DOHH2 (cell line): ENCODE measurements around the gene C1QTNF8.

ENCODE experiments used
- H3F3A ChIP-seq: fragments of 200-600 bp; sonication (generic), shearing (Covaris generic); 2 replicates; pipeline ENCODE4 v1.6.0; 2016; ENCODE audit warnings: antibody characterized with exemption, mild to moderate bottlenecking; ENCODE audit not compliant: control insufficient read depth, insufficient read depth
- H3K27ac ChIP-seq: fragments of 200-600 bp; sonication (generic); 2 replicates; pipeline ENCODE4 v1.5.1; 2014; ENCODE audit warnings: low read depth, mild to moderate bottlenecking, low read length, moderate library complexity
- H3K27me3 ChIP-seq: fragments of 200-600 bp; sonication (generic); 2 replicates; pipeline ENCODE4 v1.6.1; 2014; ENCODE audit warnings: mild to moderate bottlenecking, low read length, mixed read lengths; ENCODE audit not compliant: control insufficient read depth
- H3K36me3 ChIP-seq: fragments of 200-600 bp; sonication (generic); 2 replicates; pipeline ENCODE4 v1.6.1; 2014; ENCODE audit warnings: mild to moderate bottlenecking, low read length, moderate library complexity, mixed read lengths; ENCODE audit not compliant: control insufficient read depth
- H3K4me1 ChIP-seq: fragments of 200-600 bp; sonication (generic); 2 replicates; pipeline ENCODE4 v1.6.1; 2014; ENCODE audit warnings: mild to moderate bottlenecking, low read length, mixed read lengths; ENCODE audit not compliant: control insufficient read depth
- H3K4me2 ChIP-seq: fragments of 200-600 bp; sonication (generic); 2 replicates; pipeline ENCODE4 v1.6.0; 2014; ENCODE audit warnings: mild to moderate bottlenecking, low read length, moderate library complexity
- H3K4me3 ChIP-seq: fragments of 200-600 bp; sonication (generic); 2 replicates; pipeline ENCODE4 v1.5.1; 2014; ENCODE audit warnings: mild to moderate bottlenecking, low read length, mixed read lengths
- H3K79me2 ChIP-seq: fragments of 200-600 bp; sonication (generic); 2 replicates; pipeline ENCODE4 v1.6.1; 2014; ENCODE audit warnings: mild to moderate bottlenecking, low read length, mixed read lengths; ENCODE audit not compliant: control insufficient read depth
- H3K9me2 ChIP-seq: fragments of 200-600 bp; sonication (generic); replicated peaks from 2 replicates; pipeline ENCODE4 v1.6.1; 2014; ENCODE audit warnings: mild to moderate bottlenecking, low read length, mixed read lengths; ENCODE audit not compliant: control insufficient read depth
- H3K9me3 ChIP-seq: fragments of 200-600 bp; sonication (generic); 2 replicates; pipeline ENCODE4 v1.6.1; 2014; ENCODE audit warnings: antibody characterized with exemption, low read length, mixed read lengths; ENCODE audit not compliant: control insufficient read depth, insufficient read depth
- H4K20me1 ChIP-seq: fragments of 200-600 bp; sonication (generic); 2 replicates; pipeline ENCODE4 v1.6.0; 2014; ENCODE audit warnings: low read depth, mild to moderate bottlenecking, antibody characterized with exemption, low read length, moderate library complexity; ENCODE audit not compliant: control insufficient read depth, insufficient read depth
- EZH2phosphoT487 ChIP-seq: fragments of 200-600 bp; sonication (generic); IDR thresholded peaks from 2 replicates; pipeline ENCODE4 v1.6.1; 2017; ENCODE audit warnings: borderline replicate concordance, mild to moderate bottlenecking, antibody characterized with exemption, low read length, moderate library complexity, mixed read lengths
- TF ChIP-seq, protein P1 (sequence below): fragments of 200-600 bp; sonication (generic); IDR thresholded peaks from one replicate; pipeline ENCODE4 v1.5.1; 2014; ENCODE audit warnings: antibody characterized with exemption, mild to moderate bottlenecking, low read depth, low read length; ENCODE audit not compliant: poor library complexity, severe bottlenecking

Gene C1QTNF8

DNA sequence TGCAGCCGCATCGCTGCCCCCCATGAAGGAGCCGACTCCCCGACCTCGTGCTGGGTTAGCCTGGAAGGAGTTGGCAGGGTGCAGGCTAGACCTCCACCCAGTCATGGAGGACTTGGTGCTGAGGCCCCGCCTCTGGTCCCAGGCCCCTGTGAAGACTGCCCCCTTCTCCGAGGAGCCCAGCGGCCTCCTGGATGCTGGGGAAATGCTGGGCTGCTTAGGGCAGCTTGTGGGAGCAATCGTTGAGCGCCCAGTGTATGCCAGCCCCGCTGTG is 21.7 kb downstream of the C1QTNF8 start:
- Histone ChIP-seq H3K27me3 (no peaks in the 10 kb centered on the region), H3K79me2 (no peaks in the 10 kb centered on the region)
- TF ChIP-seq, protein P1, sequence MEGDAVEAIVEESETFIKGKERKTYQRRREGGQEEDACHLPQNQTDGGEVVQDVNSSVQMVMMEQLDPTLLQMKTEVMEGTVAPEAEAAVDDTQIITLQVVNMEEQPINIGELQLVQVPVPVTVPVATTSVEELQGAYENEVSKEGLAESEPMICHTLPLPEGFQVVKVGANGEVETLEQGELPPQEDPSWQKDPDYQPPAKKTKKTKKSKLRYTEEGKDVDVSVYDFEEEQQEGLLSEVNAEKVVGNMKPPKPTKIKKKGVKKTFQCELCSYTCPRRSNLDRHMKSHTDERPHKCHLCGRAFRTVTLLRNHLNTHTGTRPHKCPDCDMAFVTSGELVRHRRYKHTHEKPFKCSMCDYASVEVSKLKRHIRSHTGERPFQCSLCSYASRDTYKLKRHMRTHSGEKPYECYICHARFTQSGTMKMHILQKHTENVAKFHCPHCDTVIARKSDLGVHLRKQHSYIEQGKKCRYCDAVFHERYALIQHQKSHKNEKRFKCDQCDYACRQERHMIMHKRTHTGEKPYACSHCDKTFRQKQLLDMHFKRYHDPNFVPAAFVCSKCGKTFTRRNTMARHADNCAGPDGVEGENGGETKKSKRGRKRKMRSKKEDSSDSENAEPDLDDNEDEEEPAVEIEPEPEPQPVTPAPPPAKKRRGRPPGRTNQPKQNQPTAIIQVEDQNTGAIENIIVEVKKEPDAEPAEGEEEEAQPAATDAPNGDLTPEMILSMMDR: no peak
- no peak for TF ChIP-seq EZH2phosphoT487

DNA sequence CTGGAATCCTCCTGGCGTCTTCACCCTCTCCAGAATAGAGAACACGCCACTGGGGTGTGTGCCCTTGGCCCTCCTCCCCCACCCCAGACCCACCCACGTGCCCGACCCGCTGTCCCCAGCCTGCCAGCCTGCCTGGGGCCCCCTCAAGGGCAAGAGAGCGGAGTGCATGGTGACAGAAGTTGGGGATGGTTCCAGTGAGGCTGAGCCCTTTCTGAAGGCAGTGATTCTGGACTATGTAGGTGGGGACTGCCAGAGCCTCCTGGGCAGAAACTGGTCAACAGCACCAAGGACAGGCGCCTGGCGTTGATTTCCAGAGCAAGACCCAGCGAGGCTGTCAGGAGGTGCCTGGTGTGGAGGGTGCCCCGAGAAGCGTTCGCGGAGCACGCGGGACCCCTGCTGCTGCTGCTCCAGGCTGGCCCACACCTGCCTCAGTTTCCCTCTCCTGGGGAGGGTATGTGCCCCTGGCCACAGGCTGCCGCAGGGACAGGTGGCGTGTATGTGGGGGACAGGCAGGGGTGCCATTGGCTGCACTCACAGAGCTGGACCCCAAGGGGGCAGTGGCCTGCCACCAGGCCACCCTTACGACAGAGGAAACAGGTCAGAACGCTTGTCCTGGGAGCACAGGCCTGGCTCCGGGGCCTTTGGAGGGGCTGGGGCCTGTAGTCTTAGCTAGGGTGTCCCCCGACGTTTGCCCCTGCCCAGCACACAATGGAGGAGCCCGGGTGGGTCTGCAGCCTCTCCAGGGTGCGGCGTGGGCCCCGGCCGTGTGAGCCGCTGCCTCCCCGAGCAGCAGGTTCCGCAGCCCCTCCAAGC is 22.3 kb downstream of the C1QTNF8 start:
- no peaks in the 10 kb centered on the region; the same call in 1 of the 2 replicates for H3K9me3 ChIP-seq
- TF ChIP-seq EZH2phosphoT487: no peak
- TF ChIP-seq, protein P1: no peak
- no peaks in the 10 kb centered on the region for H3K9me2 ChIP-seq
- no peaks in the 10 kb centered on the region for H3K79me2 ChIP-seq
- H3K27me3 ChIP-seq: no peaks in the 10 kb centered on the region
- no peaks in the 10 kb centered on the region for H4K20me1 ChIP-seq
- H3F3A ChIP-seq: no peaks in the 10 kb centered on the region
- H3K4me3 ChIP-seq: no peak overlapping the region
- H3K36me3 ChIP-seq: no peaks in the 10 kb centered on the region
- H3K4me2 ChIP-seq: no peak overlapping the region
- no peaks in the 10 kb centered on the region for H3K4me1 ChIP-seq
- no peak overlapping the region for H3K27ac ChIP-seq

More for the DNA sequence above, 21.7 kb downstream of the C1QTNF8 start:
- Histone ChIP-seq H3K4me2 (no peak overlapping the region), H3K36me3 (no peaks in the 10 kb centered on the region), H3K4me3 (no peak overlapping the region), H3K27ac (no peak overlapping the region), H3F3A (no peaks in the 10 kb centered on the region), H3K4me1 (no peaks in the 10 kb centered on the region), H3K9me2 (no peaks in the 10 kb centered on the region), H4K20me1 (no peaks in the 10 kb centered on the region), H3K9me3 (no peaks in the 10 kb centered on the region; the same call in 1 of the 2 replicates)

DNA sequence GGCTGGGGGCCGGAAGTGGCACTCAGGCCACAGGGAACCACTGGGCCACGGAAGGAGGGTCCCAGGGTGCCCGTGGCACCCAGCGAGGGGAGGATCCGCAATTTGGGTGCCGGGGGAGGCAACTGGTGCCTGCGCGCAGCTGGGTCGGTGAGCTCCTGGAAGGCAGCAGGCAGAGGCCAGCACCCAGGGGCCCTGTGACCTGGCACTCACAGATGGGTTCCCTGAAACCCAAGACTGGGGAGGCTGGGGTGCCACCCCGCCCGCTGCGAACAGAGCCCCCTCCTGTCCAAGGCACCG is 22.8 kb downstream of the C1QTNF8 start:
- no peak overlapping the region for H3K4me3 ChIP-seq
- H3F3A ChIP-seq: no peaks in the 10 kb centered on the region
- H3K4me1 ChIP-seq: no peaks in the 10 kb centered on the region
- H4K20me1 ChIP-seq: no peaks in the 10 kb centered on the region
- no peak overlapping the region for H3K27ac ChIP-seq
- TF ChIP-seq EZH2phosphoT487: no peak
- TF ChIP-seq, protein P1: no peak
- H3K9me3 ChIP-seq: no peaks in the 10 kb centered on the region; the same call in 1 of the 2 replicates
- H3K27me3 ChIP-seq: no peaks in the 10 kb centered on the region
- no peaks in the 10 kb centered on the region for H3K36me3 ChIP-seq
- no peaks in the 10 kb centered on the region for H3K9me2 ChIP-seq
- no peak overlapping the region for H3K4me2 ChIP-seq
- H3K79me2 ChIP-seq: no peaks in the 10 kb centered on the region
